Ovary (tissue), 3 donors: ENCODE data around the gene CFAP107.

Experiments used
- POLR2A ChIP-seq: fragments of 450-650 bp; IDR thresholded peaks from one replicate; pipeline ENCODE4 v1.6.1; 2017; ENCODE audit warnings: antibody characterized with exemption, mild to moderate bottlenecking, moderate library complexity
- TF ChIP-seq, protein P1 (sequence below), 3 donors: fragments of 450-650 bp in 2 of 3; fragments of 200-600 bp in 1 of 3; IDR thresholded peaks; one replicate each; pipeline versions ENCODE4 v1.5.1 to v1.8.0; 2016 to 2022; ENCODE audit warnings: antibody characterized with exemption in 3 of 3, mild to moderate bottlenecking in 1 of 3
- donor health status: DM: no; HTN: no; CAD: no.

DNA sequence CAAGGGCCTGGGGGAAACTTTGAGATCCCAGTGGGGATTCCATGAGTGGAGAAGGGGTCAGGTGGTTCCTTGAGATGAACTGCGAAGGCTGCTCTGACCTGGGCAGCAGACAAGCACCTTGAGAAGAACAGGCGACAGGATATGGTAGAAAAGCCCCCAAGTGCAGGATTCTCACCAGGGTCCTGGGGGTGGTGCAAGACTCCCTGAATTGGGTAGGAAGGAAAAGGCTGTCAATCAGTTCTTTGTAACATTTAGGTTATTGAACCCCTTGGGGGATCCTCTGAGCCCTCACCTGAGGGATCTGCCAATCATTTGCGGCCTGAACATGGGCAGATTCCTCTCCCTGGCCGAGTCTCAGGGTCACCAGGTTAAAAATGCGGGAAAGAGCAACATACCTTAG lies 25.2 kb downstream of the CFAP107 start:
- TF ChIP-seq, protein P1, sequence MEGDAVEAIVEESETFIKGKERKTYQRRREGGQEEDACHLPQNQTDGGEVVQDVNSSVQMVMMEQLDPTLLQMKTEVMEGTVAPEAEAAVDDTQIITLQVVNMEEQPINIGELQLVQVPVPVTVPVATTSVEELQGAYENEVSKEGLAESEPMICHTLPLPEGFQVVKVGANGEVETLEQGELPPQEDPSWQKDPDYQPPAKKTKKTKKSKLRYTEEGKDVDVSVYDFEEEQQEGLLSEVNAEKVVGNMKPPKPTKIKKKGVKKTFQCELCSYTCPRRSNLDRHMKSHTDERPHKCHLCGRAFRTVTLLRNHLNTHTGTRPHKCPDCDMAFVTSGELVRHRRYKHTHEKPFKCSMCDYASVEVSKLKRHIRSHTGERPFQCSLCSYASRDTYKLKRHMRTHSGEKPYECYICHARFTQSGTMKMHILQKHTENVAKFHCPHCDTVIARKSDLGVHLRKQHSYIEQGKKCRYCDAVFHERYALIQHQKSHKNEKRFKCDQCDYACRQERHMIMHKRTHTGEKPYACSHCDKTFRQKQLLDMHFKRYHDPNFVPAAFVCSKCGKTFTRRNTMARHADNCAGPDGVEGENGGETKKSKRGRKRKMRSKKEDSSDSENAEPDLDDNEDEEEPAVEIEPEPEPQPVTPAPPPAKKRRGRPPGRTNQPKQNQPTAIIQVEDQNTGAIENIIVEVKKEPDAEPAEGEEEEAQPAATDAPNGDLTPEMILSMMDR (IDR thresholded peaks at IDR 0.05) = no peak
- no peak for TF ChIP-seq POLR2A
